Activated CD8-positive, alpha-beta memory T cell treated with anti-CD3 and anti-CD28 coated beads, Interleukin-2, amount 50 U/mL, for 1 hour (primary cell): Measurements from ENCODE around the gene DMWD.
"Not testable (repeated sequence)": the region's sequence is repeated elsewhere in the genome, so short reads cannot be mapped to it uniquely, and the experiment has no call there.

Source experiments
- DNase-seq: peaks from one replicate; pipeline ENCODE4 v3.0.0-alpha.2; 2020; ENCODE audit errors: extremely low read depth

Gene DMWD

DNA sequence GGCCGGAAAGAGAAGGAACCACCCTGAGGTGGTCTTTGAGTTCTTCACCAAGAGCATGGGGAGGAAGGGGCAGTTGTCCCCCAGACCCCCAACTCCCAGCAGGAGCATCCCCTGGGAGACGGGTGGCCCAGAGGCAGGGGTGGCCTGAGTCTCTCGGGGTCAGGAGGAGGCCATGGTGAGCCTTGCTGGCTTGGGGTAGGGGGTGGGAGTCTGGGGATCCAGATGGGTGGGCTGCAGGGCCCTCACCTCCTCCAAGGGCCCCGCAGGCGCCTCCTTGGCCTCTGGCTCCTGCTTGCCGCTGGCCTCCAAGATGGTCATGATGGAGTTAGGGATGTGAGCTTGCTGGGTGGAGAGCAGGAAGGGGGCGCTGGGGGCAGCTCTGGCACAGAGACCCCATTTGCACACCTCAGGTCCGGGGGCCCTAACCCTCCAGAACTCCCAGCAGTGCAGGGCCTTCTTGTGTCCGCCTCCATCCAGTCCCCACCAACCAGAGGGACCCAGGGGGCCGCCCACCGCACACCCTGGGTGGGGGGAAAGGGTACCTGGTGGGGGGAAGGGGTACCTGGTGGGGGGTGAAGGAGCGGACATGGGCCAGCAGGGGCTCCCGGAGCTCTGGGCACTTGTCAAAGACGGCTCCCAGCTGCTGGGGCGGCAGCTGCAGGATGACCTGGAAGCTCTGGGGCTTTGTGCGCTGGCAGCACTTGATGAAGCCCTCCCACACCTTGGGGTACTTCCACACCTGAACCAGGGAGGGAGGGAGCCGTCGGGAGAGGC, 23.8 kb upstream of the DMWD start:
- no peak for DNase-seq

DNA sequence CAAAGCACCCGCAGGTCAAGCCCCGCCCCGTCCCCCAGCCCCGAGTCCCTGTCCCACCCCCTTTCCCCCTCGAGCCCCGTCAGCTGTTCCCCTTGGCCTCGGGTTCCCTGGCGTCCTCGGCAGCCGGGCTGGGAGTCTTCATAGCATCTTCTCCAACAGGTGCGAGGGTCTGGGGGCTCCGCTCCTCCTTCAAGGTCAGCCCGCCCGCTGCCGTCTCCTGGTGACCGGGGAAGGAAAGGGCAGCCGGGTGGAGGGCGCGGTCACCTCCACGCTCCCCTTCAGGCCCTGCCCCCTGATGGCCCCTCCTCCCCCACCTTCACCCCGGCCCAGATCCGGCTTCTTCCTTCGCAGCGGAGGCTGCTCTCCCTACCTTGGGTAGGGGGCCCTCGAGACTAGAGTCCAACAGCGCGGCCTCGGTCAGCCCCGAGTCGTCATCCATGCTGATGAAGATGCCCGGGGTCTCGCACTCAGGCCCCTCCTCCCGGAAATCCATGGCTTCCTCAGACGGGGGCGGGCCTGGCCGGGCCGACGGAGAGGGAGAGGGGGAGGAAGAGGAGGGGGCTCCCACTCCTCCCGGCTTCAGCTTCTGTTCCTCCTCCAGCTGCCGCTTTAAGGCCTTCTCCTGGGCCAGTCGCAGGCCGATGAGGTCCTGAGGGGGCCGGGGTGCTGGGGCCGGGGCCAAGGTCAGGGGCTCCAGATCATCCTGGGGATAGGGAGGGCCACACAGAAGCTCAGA, 23.0 kb upstream of the DMWD start:
- no peak for DNase-seq

DNA sequence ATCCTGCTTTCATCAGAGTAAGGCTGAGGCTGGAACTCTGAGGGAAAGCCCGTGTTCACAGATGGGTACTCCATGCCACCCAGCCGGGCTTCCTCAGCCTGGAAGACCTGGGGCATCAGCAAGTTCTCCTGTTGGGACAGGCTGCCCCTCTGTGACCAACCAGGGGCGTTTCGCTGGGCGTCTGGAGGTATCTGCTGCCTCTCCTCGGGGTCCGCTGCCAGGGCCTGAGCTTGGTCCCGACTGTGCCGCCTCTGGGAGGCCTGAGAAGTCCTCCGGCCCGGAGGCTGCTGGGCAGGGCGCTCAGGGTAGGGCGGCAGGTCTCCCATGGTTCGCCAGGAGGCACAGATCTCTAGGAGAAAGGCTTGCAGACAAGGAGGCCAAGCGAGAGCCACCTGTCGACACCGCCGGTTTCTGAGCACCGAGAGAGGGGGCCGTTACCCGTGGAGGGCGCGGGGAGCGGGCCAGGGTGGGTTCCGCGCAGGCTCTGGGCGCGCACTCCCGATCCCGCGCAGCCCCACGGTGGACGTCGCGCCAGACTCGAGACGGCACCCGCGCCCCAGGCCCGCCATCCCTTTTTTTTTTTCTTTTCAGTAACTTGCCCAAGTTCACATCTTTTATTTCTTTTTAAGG, 22.3 kb upstream of the DMWD start, which contains the start of gene RSPH6A:
TSS of gene RSPH6A (minus strand) at position 458 of the 630 bp plus-strand sequence. CDS start at position 326, 132 bp downstream.
- DNase-seq = no peak

DNA sequence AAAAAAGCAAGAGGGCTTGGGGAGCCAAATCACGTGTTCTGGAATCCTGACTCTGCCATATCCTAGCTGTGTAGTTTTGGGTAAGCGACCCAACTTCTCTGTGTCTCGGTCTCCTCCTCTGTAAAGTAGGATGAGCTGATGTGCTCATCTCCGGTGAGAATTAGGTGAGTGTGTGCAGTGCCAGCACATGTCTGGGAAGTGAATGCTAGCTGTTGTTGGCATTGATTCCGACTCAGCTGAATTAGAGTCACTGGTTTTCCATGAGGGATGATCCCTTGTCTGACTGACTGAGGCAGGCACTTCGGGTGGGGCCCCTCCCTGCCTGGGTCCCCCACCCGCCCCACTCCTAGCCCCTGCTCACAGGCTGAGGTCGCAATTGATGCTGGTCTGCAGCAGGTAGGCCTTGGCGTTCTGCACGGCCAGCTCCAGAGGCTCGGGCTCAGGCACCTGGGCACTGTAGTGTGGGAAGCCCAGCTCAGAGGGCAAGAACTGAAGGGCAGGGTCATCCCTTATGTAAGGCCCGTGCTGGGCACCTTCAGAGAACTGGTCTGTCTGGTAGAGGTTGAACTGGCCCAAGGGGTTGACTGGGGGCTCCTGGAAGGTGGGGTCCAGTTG, 21.6 kb upstream of the DMWD start:
- DNase-seq = no peak

DNA sequence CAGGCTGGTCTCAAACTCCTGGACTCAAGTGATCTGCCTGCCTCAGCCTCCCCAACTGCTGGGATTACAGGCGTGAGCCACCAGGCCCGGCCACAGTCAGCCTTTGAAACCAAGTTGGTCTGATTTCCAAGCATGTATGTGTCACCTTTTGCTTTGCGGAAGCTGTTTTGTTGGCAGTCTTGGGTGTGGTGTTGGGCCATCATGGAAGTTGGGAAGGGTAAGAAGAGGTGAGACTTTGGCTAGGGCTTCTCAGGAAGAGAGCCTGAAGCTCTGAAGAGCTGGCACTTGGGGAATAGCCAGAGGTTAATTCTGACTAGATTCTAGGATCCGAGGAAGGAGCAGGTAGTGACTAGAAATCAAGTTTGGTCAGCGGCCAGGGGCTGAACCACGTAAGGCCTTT, 19.7 kb upstream of the DMWD start:
- no peak for DNase-seq

DNA sequence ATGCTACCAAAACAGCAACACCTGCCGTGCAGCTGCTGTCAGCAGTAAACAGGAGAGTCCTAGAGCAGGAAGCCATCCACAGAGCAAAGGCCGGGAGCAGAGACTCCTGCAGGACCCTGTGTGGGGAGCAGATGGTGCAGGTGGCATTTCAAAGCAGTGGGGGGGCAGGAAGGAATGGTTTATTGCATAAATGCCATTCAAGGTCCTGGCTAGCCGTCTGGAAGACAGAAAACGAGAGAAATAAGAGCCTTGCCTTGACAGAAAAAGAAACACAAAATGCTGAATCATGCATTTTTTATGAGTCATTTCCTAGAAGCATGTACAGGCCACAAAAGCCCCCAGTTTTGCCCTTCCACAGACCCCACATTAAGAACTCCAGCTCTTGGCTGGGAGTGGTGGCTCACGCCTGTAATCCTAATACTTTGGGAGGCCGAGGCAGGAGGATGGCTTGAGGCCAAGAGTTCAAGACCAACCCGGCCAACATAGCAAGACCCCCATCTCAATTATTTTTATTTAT, 17.1 kb upstream of the DMWD start:
- no peak for DNase-seq

DNA sequence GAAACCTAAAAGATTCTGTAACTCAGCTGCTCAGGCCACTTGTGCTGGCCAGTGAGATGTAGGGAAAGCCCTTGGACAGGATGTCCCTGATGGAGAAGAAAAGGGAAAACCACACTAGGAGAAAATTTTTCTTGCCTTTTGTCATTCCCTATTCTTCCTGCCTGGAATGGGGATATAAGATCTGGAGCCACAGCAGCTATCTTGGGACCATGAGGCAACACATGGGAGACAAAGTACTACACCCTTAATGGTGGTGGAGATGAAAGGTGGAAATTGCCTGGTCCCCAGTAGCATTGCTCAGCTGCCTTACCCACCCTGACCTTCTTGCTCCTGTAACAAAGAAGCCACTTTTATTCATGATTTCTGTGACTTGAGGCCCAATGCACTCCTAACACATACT, 13.1 kb upstream of the DMWD start:
- DNase-seq = no peak

DNA sequence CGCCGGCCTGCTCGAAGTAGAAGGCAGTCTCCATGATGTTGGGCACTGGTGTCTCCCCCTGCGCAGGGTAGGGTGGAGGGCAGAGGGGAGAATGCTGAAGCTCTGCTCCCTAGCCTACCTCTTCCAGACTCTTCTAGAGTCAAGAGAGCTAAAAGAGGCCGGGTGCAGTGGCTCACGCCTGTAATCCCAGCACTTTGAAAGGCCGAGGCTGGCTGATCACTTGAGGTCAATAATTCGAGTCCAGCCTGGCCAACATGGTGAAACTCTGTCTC, 12.2 kb upstream of the DMWD start:
- DNase-seq = no peak

DNA sequence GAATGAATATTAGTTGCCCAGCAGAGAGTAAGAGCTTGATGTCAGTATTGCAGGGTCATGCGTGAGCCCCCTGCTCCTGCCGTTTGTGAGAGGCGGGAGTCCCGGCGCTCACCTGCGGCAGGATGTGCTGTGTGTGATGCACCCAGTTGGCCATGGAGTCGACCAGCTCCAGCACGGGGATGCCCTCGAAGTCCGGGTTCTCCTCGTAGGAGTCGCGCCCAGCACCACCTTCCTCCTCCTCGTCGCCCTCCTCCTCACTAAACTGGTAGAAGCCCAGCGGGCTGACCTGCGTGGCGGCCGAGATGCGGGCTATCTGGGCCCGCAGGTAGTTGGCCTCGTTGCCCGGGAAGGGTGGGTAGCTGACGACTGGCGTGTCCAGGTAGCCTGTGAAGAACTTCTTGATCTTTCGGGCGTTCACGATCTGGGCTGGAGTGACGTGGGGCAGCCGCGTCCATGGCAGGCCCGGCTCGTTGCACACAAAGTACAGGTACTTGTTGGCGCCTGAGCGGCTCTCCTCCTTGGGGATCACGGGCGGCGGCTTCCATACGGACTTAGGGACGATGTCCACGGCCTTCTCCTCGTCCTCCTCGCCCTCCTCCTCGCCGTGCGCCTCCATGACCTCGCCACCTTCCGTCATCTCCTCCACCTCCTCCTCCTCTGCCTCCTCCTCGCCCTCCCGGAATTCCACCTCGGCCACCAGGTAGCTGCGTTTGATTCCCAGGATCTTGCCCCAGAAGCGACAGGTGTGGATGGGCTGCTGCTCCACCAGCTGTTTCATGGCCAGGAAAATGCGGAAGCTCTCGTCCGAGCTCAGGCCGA, 11.7 kb upstream of the DMWD start:
- DNase-seq = no peak

DNA sequence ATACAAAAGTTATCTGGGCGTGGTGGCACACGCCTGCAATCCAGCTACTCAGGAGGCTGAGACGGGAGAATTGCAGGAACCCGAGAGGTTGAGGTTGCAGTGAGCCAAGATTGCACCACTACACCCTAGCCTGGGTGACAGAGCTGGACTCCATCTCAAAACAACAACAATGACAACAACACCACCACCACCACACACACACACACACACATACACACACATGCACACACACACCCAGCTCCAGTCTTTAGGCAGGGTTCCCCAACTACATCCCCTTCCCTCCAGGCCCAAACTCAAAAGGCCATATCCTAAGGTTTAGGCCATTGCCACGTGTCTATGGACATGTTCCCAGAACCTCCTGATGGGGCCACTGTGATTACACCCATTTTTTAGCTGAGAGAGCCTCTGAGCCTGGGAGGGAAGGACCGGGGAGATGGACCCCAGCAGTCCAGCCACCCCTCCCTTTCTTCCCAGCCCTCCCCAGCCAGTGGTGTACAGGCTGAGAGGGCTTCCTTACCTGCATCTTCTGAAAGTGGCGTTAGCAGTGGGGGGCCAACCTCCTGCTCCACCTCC, 9.0 kb upstream of the DMWD start:
- DNase-seq = no peak

DNA sequence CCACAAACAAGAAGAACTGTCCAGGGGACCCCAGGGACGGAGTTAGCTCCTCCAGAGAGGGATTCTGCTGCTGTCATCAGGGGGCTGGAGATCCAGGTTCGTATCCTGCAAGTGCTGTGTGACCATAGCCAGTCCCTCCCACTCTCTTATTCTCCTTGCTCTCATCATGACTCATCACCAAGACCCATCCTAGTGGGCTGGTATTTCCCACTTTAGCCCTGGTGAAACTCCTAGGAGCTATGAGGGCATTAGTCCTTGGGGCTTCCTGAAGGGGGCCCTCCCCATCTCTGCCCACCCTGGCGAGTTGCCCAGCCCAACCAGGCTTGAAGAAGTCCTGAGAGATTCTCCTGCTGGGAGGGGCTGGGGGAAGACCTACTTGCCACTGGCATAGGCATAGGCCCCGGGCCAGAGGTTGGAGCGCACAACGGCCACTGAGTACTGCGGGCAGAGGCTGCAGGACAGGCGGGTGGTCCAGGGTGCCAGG, 7.5 kb upstream of the DMWD start:
- DNase-seq = no peak

DNA sequence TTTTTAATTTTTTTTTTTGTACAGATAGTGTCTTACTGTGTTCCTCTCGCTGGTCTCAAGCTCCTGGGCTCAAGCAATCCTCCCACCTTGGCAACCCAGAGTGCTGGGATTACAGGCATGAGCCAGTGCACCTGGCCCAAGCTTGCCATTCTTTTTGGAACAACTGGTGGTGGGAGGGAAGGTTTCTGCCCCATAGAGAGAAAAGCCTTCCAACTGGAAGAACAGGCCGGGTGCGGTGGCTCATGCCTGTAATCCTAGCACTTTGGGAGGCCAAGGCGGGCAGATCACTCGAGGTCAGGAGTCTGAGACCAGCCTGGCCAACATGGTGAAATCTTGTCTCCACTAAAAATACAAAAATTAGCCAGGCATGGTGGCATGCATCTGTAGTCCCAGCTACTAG, 6.9 kb upstream of the DMWD start:
- DNase-seq = not testable (repeated sequence)

DNA sequence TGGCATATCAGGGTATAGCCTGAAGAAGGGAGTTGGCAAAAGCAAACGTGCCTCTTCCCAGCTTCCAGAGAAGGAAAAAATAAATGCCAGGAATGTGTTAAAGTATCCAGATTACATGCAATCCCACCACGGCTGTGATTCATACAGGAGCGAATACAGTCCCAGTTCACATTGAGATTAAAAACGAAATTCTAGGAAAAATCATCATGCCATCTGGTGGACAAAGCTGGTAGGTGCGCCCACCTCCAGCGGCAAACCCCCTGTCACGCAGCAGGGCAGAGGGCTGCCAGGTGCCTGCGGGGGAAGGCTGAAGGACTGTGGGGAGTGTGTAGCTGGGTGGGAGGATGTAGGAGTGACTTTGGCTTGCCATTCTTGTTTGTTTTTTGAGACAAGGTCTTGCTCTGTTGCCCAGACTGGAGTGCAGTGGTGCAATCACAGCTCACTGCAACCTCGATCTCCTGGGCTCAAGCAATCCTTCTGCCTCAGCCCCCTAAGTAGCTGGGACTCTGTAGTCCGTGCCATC, 6.4 kb upstream of the DMWD start:
- DNase-seq = no peak

DNA sequence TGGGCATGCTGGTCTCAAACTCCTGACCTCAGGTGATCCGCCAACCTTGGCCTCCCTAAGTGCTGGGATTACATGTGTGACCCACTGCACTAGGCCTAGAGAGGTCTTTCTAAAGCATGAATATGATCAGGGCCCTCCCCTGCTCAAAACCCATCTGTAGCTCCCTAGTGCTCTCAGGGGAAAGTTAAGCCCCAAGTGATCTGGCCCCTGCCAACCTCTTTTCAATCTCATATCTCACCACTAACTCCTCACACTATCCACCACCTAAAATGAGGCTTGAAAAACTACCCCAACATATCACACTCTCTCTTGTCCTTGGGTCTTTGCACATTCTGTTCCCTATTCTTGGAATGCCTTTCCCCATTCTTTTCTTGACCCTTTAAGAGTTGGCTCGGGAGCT, 2.0 kb upstream of the DMWD start:
- no peak for DNase-seq

DNA sequence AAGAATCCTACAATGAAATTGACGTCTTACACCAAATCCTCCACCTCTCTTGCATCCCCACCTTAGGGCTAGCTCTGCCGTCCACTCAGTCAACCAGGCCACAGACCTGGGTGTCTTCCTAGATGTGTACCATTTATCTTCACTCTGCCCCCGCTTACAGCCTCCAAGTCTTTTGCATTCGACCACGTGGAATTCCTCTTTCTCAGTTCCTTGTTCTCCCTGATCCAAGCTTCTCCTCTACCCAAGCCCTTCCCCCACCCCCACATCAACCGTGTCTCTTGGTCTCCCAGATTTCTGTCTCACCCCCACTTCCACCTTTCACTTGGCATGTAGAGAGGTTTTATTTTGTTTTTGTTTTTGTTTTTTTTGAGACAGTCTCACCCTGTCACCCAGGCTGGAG, 1.2 kb upstream of the DMWD start:
- DNase-seq = no peak

DNA sequence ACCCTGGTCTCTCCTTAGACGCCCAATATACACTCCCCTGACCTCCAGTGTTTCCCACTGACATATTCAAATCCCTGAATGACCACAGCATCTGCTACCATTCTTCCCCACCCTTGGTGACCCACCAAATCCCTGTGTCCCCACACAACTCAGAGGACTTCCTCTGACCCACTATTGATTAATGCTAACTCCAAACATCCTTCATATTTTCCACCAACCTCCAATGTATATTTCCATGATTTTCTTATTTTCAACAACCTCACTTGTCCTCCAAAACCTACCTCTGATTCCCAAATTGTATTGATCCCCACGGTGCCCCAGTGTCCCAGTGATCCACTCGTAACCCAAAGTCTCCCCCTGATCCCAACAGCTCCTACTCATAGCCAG, 526 bp upstream of the DMWD start:
- DNase-seq = no peak

DNA sequence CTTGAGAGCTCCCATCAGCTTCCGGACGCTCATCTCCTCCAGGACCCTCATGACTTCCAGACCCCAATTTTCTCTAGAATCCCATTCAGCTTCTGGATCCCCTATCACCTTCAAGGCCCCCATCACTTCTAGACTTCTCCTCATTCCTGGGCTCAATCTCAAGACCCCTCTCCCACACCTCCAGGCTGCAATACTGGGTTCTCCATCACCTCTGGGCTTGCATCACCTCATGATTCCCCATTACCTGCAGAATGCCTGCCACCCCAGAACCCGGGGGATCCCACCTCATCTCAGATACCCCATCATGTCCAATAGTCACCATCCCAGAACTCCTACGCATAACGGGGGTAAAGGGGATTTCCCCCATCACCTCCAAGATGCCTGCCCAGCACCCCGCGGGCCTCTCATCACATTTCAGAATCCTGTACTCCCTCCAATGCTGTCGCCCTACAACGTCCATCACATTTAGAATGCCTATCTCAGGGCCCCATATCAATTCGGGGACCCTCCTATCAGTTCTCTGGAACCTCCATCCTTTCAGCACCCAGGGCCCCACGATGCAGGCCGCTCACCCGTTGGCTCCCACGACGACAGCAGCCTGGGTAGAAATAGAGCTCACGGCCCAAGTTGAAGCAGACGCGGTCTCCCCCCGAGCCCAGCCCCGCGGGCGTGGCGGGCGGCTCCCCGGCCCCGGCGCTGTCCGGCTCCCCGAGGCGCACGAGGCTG, 738 bp downstream of the DMWD start:
- no peak for DNase-seq

DNA sequence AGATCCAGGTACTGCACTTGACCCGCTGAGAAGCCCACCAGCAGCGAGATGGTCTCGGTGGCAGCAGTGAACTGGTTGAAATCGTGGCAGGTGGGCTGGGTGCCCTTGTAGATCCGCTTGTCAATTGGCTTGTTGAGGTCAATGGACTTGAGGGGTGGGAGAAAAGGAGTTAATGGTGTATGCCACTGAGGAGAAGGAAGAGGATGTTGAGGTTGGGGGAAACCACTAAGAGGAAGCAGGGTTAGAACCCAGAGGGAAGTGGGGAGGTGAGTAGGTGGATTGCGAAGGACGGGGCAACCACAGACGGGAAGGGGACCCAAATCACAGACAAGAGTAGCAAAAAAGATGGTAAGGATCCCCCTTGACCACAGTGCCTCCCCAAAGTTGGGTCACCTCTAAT, 1.7 kb downstream of the DMWD start:
- DNase-seq = no peak

DNA sequence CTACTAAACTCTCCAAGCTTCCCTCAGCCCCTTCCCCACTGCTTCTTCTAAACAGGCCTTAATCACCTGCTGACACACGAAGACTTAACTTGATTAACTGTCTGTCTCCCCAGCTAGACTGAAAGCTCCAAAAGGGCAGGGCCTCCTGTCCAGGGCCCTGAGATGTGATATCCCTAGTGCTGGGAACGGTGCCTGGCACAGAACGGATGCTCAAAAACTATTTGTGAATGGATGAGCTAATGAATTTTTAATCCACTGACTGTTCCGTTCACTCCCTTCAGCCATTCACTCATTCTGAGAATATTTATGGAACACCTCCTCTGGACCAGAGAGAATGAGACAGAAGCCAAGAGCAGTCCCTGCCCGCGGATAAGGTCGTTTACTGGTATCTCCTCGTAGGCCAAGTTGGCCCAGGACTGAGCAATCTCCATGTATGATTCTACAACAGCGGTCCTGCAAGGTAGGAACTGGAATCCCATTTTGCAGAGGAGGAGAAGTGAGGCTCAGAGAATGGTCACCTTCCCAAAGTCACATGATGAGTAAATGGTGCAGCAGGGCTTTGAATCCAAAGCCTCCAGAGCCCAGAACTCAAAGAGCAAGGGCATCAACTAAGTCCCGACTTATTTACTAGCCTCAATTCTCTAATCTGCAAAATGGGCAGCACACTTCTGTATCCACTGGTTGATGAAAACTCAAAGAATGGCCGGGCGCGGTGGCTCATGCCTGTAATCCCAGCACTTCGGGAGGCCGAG, 3.4 kb downstream of the DMWD start:
- DNase-seq = no peak

DNA sequence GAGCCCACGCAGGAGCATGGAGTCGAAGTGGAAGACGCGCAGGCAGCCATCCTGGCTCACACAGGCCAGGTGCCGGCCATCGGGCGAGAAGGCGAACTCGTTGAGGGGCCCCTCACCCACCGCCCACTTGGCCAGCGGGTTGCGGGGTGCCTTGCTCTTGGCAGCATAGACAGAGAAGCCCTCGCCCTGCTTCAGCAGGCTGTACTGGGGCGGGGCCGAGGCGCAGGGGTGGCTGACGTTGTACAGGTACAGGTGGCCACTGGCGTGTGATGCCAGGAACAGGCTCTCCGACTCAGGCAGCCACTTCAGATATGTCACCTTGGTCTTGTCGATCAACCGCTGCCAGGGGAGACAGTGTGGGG, 6.1 kb downstream of the DMWD start:
- DNase-seq = no peak
